ENCODE data around the gene KDF1. TPM values are rescaled to one million over a fixed set of nuclear protein-coding genes. Genes with fewer than 3 reads are reported as not detected.

KDF1 gene
- total RNA-seq, 4 donors from 2014 or later = not detected

DNA sequence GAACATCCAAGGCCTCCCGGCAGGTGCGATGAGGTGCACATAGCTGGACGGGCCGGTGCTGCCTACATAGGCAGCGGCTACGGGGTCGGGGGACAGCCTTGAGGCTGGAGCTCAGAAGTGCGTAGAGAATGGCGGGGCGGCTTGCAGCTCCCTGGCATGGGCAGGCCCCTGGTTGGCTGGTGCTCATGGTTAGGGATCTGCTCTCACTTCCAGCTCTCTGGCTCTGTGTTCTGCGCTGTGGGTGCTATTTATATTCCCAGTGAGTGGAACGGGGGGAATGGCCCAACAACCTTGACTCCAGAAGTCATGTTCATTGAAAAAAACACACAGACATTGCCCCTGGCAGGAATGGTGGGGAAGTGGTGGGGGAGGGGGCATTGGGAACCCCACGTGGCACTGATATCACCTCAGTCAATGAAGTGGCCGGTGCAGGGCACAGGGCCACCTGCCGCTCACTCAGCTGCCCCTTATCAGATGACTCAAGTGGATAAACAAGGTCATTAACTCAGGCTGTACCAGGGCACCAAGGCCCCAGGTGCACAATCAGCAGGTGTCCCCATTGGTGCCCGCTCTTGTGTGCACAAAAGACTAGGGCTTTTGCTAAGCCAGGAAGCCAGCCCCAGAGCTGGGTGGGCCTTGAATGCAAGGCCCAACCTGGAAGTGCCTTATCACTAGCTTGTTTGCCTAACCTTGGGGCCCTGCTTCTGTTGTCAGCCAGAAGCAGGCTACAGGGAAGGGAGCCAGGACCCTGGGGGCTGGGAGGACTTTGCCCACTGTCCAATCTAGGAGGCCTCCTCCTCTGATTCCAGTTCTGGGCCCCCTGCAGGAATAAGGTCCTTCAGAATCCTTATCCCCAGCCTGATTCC lies 46.3 kb downstream of the KDF1 start, which contains the start of gene NR0B2:
Gene NR0B2, minus strand, starts transcription at position 222 of the 866 bp plus-strand sequence. Its CDS starts 35 bp downstream, at position 187.
- Histone ChIP-seq H3K27me3 (no peaks in the 10 kb centered on the region), H3K36me3 (no peaks in the 10 kb centered on the region), H3K9me3 (no peaks in the 10 kb centered on the region), H3K4me3 (no peak within 1 kb of the TSS), H3K27ac (no peak within 1 kb of the TSS), H3K4me1 (no peaks in the 10 kb centered on the region)
- no peak for DNase-seq (ENCODE audit: low spot score in 2 of 2)
- TF ChIP-seq POLR2A (IDR thresholded peaks at IDR 0.05) = no peak
- TF ChIP-seq, protein P1, sequence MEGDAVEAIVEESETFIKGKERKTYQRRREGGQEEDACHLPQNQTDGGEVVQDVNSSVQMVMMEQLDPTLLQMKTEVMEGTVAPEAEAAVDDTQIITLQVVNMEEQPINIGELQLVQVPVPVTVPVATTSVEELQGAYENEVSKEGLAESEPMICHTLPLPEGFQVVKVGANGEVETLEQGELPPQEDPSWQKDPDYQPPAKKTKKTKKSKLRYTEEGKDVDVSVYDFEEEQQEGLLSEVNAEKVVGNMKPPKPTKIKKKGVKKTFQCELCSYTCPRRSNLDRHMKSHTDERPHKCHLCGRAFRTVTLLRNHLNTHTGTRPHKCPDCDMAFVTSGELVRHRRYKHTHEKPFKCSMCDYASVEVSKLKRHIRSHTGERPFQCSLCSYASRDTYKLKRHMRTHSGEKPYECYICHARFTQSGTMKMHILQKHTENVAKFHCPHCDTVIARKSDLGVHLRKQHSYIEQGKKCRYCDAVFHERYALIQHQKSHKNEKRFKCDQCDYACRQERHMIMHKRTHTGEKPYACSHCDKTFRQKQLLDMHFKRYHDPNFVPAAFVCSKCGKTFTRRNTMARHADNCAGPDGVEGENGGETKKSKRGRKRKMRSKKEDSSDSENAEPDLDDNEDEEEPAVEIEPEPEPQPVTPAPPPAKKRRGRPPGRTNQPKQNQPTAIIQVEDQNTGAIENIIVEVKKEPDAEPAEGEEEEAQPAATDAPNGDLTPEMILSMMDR (IDR thresholded peaks at IDR 0.05) = no peak
- TF ChIP-seq EP300 (IDR thresholded peaks at IDR 0.05) = no peak
- WGBS, 2 donors = 84 to 86% methylated on average over 16 of the region's 16 CpGs

DNA sequence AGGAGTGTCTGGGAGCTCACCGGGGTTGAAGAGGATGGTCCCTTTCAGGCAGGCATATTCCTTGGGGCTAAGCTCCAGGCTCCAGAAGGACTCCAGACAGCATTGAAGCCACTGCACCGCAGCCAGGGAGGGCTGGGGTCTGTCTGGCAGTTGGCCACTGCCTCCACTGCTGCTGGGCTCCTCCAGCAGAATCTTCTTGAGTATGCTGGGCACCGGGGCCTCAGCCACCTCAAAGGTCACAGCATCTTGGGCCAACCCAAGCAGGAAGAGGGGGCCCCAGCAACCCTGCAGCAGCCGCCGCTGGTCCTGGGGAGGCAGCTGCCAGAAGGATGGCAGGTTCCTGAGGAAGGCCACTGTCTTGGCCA lies 46.9 kb downstream of the KDF1 start:
- H3K9me3 ChIP-seq = no peaks in the 10 kb centered on the region
- no peaks in the 10 kb centered on the region for H3K27me3 ChIP-seq
- TF ChIP-seq, protein P1 (IDR thresholded peaks at IDR 0.05) = no peak
- TF ChIP-seq EP300 (IDR thresholded peaks at IDR 0.05) (no peak), POLR2A (IDR thresholded peaks at IDR 0.05) (no peak)
- no peak overlapping the region for H3K27ac ChIP-seq
- H3K4me1 ChIP-seq = no peaks in the 10 kb centered on the region
- WGBS, 2 donors = 56 to 94% methylated on average over 2 to 4 of the region's 5 CpGs
- no peak for DNase-seq (ENCODE audit: low spot score in 2 of 2)
- no peak overlapping the region for H3K4me3 ChIP-seq
- no peaks in the 10 kb centered on the region for H3K36me3 ChIP-seq

DNA sequence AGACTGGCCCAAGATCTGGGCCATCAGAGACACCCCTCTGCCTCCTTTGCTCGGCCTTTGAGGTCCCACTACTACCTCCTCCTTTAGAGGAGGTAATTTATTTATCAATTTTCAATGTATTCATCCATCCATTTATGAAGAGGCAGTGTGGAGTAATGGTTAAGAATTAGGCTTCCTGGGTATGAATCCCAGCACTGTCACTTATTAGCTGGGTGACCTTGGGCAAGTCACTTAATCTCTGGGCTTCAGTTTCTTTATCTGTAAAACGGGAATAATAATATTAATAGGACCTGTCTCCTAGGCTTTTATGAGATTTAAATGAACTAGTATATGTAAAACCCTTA lies 48.1 kb downstream of the KDF1 start:
- WGBS, 2 donors = 63 to 75% methylated on average over 2 of the region's 2 CpGs
- TF ChIP-seq EP300 (IDR thresholded peaks at IDR 0.05) = no peak
- no peaks in the 10 kb centered on the region for H3K27me3 ChIP-seq
- no peaks in the 10 kb centered on the region for H3K4me1 ChIP-seq
- H3K36me3 ChIP-seq = no peaks in the 10 kb centered on the region
- no peak for DNase-seq (ENCODE audit: low spot score in 2 of 2)
- no peaks in the 10 kb centered on the region for H3K9me3 ChIP-seq
- H3K27ac ChIP-seq = no peak overlapping the region
- H3K4me3 ChIP-seq = no peak overlapping the region

DNA sequence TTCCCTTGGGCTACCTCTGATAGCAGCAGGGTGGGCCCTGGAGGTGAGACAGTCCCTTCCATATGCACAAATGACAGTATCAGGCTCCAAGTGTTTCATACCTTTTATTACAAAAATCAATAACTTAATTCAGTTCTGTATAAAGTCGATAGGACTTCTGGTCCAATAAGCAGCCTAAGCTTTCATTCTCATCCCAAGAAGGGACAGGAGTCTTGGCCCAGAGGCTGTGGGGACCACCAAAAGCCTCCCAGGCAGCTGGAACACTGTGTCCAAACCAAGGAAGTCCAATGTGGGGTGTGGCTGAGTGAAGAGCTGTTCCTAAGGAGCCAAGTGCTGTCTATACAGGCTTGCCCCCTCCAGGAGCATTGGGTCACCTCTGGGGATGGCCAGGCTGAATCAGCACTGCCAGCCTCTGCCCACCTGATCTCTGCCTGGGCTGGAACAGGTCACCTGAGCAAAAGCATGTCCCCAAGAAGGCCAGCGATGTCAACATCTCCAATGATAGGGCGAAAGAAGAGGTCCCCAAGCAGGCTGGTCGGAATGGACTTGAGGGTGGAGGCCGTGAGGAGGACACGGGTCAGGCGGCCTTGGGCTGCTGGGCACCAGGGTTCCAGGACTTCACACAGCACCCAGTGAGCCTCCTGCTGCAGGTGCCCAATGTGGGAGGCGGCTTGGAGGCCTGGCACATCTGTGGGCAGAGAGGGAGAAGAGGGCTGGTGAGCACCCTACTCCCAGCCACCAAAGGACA lies 48.7 kb downstream of the KDF1 start:
- no peaks in the 10 kb centered on the region for H3K36me3 ChIP-seq
- H3K4me1 ChIP-seq = no peaks in the 10 kb centered on the region
- TF ChIP-seq EP300 (IDR thresholded peaks at IDR 0.05) (no peak), POLR2A (IDR thresholded peaks at IDR 0.05) (no peak)
- TF ChIP-seq, protein P1 (IDR thresholded peaks at IDR 0.05) = no peak
- H3K27ac ChIP-seq = no peak overlapping the region
- 84 to 89% methylated on average over 8 of the region's 8 CpGs for WGBS, 2 donors
- no peak overlapping the region for H3K4me3 ChIP-seq
- H3K9me3 ChIP-seq = no peaks in the 10 kb centered on the region
- no peak for DNase-seq (ENCODE audit: low spot score in 2 of 2)
- no peaks in the 10 kb centered on the region for H3K27me3 ChIP-seq

- Histone ChIP-seq H3K4me1 (no peaks in the 10 kb centered on the region), H3K36me3 (no peaks in the 10 kb centered on the region), H3K9me3 (no peaks in the 10 kb centered on the region), H3K4me3 (no peak overlapping the region), H3K27ac (no peak overlapping the region), H3K27me3 (no peaks in the 10 kb centered on the region)
- TF ChIP-seq, protein P1 (IDR thresholded peaks at IDR 0.05) = no peak
- TF ChIP-seq EP300 (IDR thresholded peaks at IDR 0.05) = no peak
- no peak for TF ChIP-seq POLR2A (IDR thresholded peaks at IDR 0.05)
- 61 to 67% methylated on average over 4 of the region's 4 CpGs for whole genome bisulfite sequencing, 2 donors
- DNase-seq (ENCODE audit: low spot score in 2 of 2) = no peak
Measured at GRCh38 chr1:26910343-26911160, 49.7 kb downstream of the KDF1 start.
